Esophagus muscularis mucosa (tissue), 4 donors: ENCODE measurements around the gene DERA. TPM values are rescaled to one million over a fixed set of nuclear protein-coding genes. Genes with fewer than 3 reads are reported as not detected.
"Not testable (repeated sequence)": the region's sequence is repeated elsewhere in the genome, so short reads cannot be mapped to it uniquely, and the experiment has no call there.

ENCODE experiments used
- DNase-seq: peaks from one replicate; pipeline ENCODE4 v3.0.0-alpha.2; 2017; ENCODE audit errors: extremely low spot score
- H3K27ac ChIP-seq, 4 donors: fragments of 200-600 bp; sonication (generic); replicated peaks in 1 of 4; 1 replicate in 3 of 4; 2 replicates in 1 of 4; pipeline ENCODE4 v1.5.1; 2016 to 2019; ENCODE audit warnings: mild to moderate bottlenecking in 1 of 4
- H3K27me3 ChIP-seq, 4 donors: fragments of 200-600 bp; sonication (generic); one replicate each; pipeline versions ENCODE4 v1.5.1 to v1.6.0; 2016 to 2019
- H3K36me3 ChIP-seq, 4 donors: fragments of 200-600 bp; sonication (generic); one replicate each; pipeline ENCODE4 v1.5.1; 2016 to 2019
- H3K4me1 ChIP-seq, 4 donors: fragments of 200-600 bp; sonication (generic); one replicate each; pipeline ENCODE4 v1.5.1; 2016 to 2019
- H3K4me3 ChIP-seq, 4 donors: fragments of 200-600 bp; sonication (generic); 1 replicate in 2 of 4; 2 replicates in 2 of 4; pipeline ENCODE4 v1.5.1; 2016 to 2019; ENCODE audit warnings: mild to moderate bottlenecking in 4 of 4, moderate library complexity in 1 of 4
- H3K9me3 ChIP-seq, 4 donors: fragments of 200-600 bp; sonication (generic); 1 replicate in 3 of 4; 2 replicates in 1 of 4; pipeline ENCODE4 v1.5.1; 2016 to 2019
- EP300 ChIP-seq: sonication (generic); formaldehyde crosslinking; IDR thresholded peaks from one replicate; pipeline ENCODE4 v1.6.1; 2017; ENCODE audit warnings: antibody characterized with exemption
- POLR2A ChIP-seq: fragments of 450-650 bp; IDR thresholded peaks from one replicate; pipeline ENCODE4 v1.6.1; 2017; ENCODE audit warnings: antibody characterized with exemption, moderate library complexity, mild to moderate bottlenecking, low read depth
- POLR2AphosphoS5 ChIP-seq, 2 donors: sonication (generic); formaldehyde crosslinking; IDR thresholded peaks; one replicate each; pipeline ENCODE4 v1.6.1; 2017; ENCODE audit warnings: antibody characterized with exemption in 2 of 2
- WGBS: methylation state at CpG from one replicate; pipeline ENCODE4 v1.1.5; 2018; 5-methylcytosine and 5-hydroxymethylcytosine counted together
- intact Hi-C: fragments of 100-400 bp; cut with DNase I; formaldehyde crosslinking; loops from one replicate; pipeline ENCODE4 v1.15.1; 2023
- total RNA-seq, 4 donors: library from RNA; depleted of rRNA; stranded (reverse); fragments of >200 nt; gene quantifications; one replicate each; pipeline versions ENCODE4 v1.1.0 to v1.2.1, GENCODE V29; 2016
- TF ChIP-seq, protein P1 (sequence below), 3 experiments: fragments of 200-600 bp in 2 of 3; fragments of 450-650 bp in 1 of 3; sonication (generic) in 2 of 3; IDR thresholded peaks; one replicate each; pipeline ENCODE4 v1.5.1; 2017 to 2019; ENCODE audit warnings: antibody characterized with exemption in 3 of 3, mild to moderate bottlenecking in 2 of 3, moderate library complexity in 1 of 3

DERA gene
- total RNA-seq, 4 donors from 2014 or later: 30.6 to 47.3 (median 34.3) TPM

DNA sequence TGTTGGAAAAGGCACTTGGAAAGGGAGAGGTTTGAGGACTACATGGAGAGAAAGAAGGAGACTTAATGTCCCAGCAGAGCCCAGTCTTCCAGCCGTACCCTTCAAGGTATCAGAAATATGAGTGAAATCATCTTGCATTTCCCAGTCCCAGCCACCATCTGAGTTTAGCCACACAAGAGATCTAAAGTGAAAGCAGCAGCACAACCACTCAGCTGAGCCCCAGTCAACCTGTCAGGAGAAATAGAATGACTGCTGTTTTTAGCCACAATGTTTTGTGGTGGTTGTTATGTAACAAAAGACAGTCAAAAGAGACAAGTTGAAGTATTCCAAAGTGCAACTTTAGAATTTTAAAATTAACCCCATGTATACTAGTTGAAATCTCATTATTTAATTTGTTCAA lies 28.0 kb downstream of the DERA start:
- Histone ChIP-seq H3K36me3 (no peaks in the 10 kb centered on the region), H3K9me3 (peaks cover 0 to 6% (median 3%) of the 10 kb centered on the region in 4 donors), H3K27me3 (no peaks in the 10 kb centered on the region), H3K4me1 (peaks cover 0 to 2% (median under 1%) of the 10 kb centered on the region in 4 donors), H3K4me3 (no peak overlapping the region), H3K27ac (no peak overlapping the region)
- TF ChIP-seq, protein P1, sequence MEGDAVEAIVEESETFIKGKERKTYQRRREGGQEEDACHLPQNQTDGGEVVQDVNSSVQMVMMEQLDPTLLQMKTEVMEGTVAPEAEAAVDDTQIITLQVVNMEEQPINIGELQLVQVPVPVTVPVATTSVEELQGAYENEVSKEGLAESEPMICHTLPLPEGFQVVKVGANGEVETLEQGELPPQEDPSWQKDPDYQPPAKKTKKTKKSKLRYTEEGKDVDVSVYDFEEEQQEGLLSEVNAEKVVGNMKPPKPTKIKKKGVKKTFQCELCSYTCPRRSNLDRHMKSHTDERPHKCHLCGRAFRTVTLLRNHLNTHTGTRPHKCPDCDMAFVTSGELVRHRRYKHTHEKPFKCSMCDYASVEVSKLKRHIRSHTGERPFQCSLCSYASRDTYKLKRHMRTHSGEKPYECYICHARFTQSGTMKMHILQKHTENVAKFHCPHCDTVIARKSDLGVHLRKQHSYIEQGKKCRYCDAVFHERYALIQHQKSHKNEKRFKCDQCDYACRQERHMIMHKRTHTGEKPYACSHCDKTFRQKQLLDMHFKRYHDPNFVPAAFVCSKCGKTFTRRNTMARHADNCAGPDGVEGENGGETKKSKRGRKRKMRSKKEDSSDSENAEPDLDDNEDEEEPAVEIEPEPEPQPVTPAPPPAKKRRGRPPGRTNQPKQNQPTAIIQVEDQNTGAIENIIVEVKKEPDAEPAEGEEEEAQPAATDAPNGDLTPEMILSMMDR (IDR thresholded peaks at IDR 0.05): no peak
- TF ChIP-seq EP300 (no peak), POLR2A (no peak), POLR2AphosphoS5 (IDR thresholded peaks at IDR 0.05) (no peak)
- intact Hi-C loops: no loop called here
- WGBS: 100% methylated on average over 1 of the region's 1 CpG
- no peak for DNase-seq

DNA sequence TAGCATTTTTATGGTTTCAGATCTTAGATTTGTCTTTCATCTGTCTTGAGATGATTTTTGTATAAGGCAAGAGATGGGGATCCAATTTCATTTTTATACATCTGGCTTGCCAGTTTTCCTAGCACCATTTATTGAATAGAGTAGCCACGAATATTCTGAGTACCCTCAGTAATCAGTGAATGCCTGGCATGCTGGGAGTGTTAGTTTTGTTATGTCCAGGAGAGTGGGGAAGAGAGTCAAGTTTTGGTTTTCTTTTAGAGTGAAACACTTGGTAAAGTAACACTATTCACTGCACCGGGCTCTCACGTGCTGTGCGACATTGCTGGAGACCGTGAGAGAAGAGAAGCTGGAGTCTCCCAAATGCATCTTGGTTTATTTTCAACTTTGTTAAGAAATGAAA lies 31.3 kb downstream of the DERA start:
- 95% methylated on average over 5 of the region's 5 CpGs for WGBS
- no peak overlapping the region for H3K4me3 ChIP-seq
- no peak overlapping the region for H3K27ac ChIP-seq
- H3K27me3 ChIP-seq: no peaks in the 10 kb centered on the region
- no peaks in the 10 kb centered on the region for H3K36me3 ChIP-seq
- H3K9me3 ChIP-seq: peaks cover 0 to 6% (median 3%) of the 10 kb centered on the region in 4 donors
- TF ChIP-seq EP300 (no peak), POLR2A (no peak), POLR2AphosphoS5 (IDR thresholded peaks at IDR 0.05) (no peak)
- TF ChIP-seq, protein P1 (IDR thresholded peaks at IDR 0.05): no peak
- intact Hi-C loops: no loop called here
- no peak for DNase-seq
- no peaks in the 10 kb centered on the region for H3K4me1 ChIP-seq

DNA sequence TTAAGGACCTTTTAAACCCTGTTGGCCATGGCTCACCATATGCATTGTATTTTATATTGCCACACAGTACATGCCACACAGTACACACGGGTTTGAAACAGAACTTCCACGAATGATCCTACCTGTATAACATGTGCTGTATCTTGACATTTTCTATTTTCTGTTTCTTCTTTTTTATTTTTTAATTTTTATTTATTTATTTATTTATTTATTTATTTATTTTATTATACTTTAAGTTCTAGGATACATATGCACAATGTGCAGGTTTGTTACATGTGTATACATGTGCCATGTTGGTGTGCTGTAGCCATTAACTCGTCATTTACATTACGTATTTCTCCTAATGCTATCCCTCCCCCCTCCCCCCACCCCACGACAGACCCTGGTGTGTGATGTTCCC lies 32.4 kb downstream of the DERA start:
- H3K4me3 ChIP-seq, intact Hi-C loops, H3K4me1 ChIP-seq, DNase-seq, H3K27me3 ChIP-seq, H3K9me3 ChIP-seq, H3K36me3 ChIP-seq, H3K27ac ChIP-seq: not testable (repeated sequence)
- 97% methylated on average over 5 of the region's 5 CpGs for WGBS

DNA sequence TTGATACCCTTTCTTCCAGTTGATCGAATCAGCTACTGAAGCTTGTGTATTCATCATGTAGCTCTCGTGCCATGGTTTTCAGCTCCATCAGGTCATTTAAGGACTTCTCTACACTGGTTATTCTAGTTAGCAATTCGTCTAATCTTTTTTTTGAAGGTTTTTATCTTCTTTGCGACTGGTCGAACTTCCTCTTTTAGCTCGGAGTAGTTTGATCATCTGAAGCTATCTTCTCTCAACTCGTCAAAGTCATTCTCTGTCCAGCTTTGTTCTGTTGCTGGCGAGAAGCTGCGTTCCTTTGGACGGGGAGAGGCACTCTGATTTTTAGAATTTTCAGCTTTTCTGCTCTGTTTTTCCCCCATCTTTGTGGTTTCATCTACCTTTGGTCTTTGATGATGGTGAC lies 37.3 kb downstream of the DERA start:
- 91% methylated on average over 10 of the region's 10 CpGs for WGBS

DNA sequence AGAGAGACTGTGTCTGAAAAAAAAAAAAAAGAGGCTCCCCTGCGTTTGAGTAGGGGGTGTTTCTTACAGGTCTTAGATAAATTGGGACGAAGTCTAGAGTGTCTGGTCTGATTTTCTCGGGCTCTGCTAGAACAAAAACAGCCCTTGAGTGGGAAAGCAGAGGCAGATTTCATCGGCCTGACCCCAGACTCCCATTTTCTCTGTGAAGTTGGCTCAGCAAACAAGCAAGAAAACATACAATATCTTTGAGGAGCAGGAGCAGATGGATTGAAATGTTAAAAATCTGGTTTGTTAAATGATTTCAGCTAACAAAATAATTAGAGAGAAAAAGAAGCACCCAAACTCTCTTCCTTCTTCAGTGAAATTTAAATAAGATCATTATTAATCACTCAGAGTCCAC lies 44.1 kb downstream of the DERA start:
- no peak for TF ChIP-seq EP300
- peaks cover 0 to 6% (median 6%) of the 10 kb centered on the region in 4 donors for H3K4me1 ChIP-seq
- WGBS: 82% methylated on average over 4 of the region's 4 CpGs
- H3K27me3 ChIP-seq: no peaks in the 10 kb centered on the region
- no peak for DNase-seq
- intact Hi-C loops: no loop called here
- H3K36me3 ChIP-seq: peaks cover 0 to 17% (median 8%) of the 10 kb centered on the region in 4 donors
- H3K4me3 ChIP-seq: no peak overlapping the region
- no peak overlapping the region for H3K27ac ChIP-seq
- H3K9me3 ChIP-seq: no peaks in the 10 kb centered on the region

More for the DNA sequence above, 37.3 kb downstream of the DERA start:
- H3K36me3 ChIP-seq, H3K27ac ChIP-seq, DNase-seq, H3K27me3 ChIP-seq, H3K9me3 ChIP-seq, intact Hi-C loops, H3K4me3 ChIP-seq: not testable (repeated sequence)
- peaks cover 0 to 11% (median 6%) of the 10 kb centered on the region in 4 donors for H3K4me1 ChIP-seq

DNA sequence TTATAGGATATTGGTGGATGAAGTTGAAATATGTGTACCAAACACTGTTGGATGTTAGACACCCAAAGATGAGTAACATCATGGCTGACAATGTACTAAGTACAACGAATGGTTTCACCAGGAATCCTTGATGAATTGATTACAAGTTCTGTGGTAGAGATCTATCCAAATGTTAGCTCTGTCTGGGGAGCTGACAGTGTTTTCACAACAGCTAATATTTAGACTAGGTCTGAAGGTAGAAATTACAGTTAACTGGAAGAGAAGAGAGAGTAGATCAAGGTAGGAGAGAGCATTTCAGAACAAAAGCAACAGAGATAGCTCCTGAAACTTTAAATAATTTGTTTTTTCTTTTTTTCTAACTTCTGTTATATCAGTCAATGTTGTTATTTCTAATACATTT lies 44.9 kb downstream of the DERA start:
- WGBS: 69% methylated on average over 1 of the region's 1 CpG
- H3K4me3 ChIP-seq: no peak overlapping the region
- DNase-seq: no peak
- TF ChIP-seq POLR2AphosphoS5 (IDR thresholded peaks at IDR 0.05) (no peak), EP300 (no peak), POLR2A (no peak)
- TF ChIP-seq, protein P1 (IDR thresholded peaks at IDR 0.05): no peak
- H3K27me3 ChIP-seq: no peaks in the 10 kb centered on the region
- H3K27ac ChIP-seq: no peak overlapping the region
- peaks cover 0 to 1% (median under 1%) of the 10 kb centered on the region in 4 donors for H3K4me1 ChIP-seq
- intact Hi-C loops: no loop called here
- no peaks in the 10 kb centered on the region for H3K9me3 ChIP-seq
- H3K36me3 ChIP-seq: peaks cover 0 to 24% (median 14%) of the 10 kb centered on the region in 4 donors
